ENCODE measurements around the gene GPX6. TPM values are rescaled to one million over a fixed set of nuclear protein-coding genes. Genes with fewer than 3 reads are reported as not detected.

Gene GPX6
- total and polyA plus RNA-seq, 2 of the 13 experiments (the other 11 are each of a cell fraction or from before 2014, with no cell fraction given), result not detected

- TF ChIP-seq ZNF276 (CRISPR knock-in tag; IDR thresholded peaks at IDR 0.05; ENCODE audit: low read depth) (no peak), BCL3 (CRISPR knock-in tag; IDR thresholded peaks at IDR 0.05) (no peak), FUBP1 (CRISPR knock-in tag; IDR thresholded peaks at IDR 0.05; ENCODE audit: borderline replicate concordance) (no peak), SRF (IDR thresholded peaks at IDR 0.05; ENCODE audit: low read depth, low read length) (no peak; the same call in 1 of the 2 replicates), DRAP1 (CRISPR knock-in tag; IDR thresholded peaks at IDR 0.05) (no peak), CTCF (CRISPR knock-in tag; IDR thresholded peaks at IDR 0.05) (no peak), ATF7 (IDR thresholded peaks at IDR 0.05) (no peak), ATF7 (CRISPR knock-in tag; IDR thresholded peaks at IDR 0.05) (no peak), USF2 (IDR thresholded peaks at IDR 0.05; ENCODE audit: low read depth, low read length) (0 out of 2 replicates have a peak, but pooled peaks have one; percentile 23), USF2 (CRISPR knock-in tag; IDR thresholded peaks at IDR 0.05; ENCODE audit: borderline replicate concordance) (peak; percentile 61; the same call in 1 of the 2 replicates), ZSCAN21 (CRISPR knock-in tag; IDR thresholded peaks at IDR 0.05; ENCODE audit: borderline replicate concordance) (no peak), ARID4A (CRISPR knock-in tag; IDR thresholded peaks at IDR 0.05; ENCODE audit: borderline replicate concordance) (peak; percentile 35; the same call in 1 of the 2 replicates)
These were observed 26.0 kb downstream of the GPX6 start (continued) for GRCh38 chr6:28489366-28490204.
